Endothelial cell of umbilical vein (primary cell): Measurements from ENCODE around the gene DGKD. TPM values are rescaled to one million over a fixed set of nuclear protein-coding genes. Genes with fewer than 3 reads are reported as not detected.

Experiments
- BruUV-seq: library from RNA; stranded (reverse); fragments of 400-500 nt; replicated peaks from 2 replicates; lab custom pipeline; 2021; lab: Mats Ljungman, UMichigan
- CTCF ChIA-PET: fragments of 300-600, 350-600 bp; sonication (Branson Sonifier 250); formaldehyde crosslinking; loops from one replicate; lab custom pipeline; 2021; ENCODE audit warnings: antibody characterized with exemption, inconsistent platforms; lab: Charles Lee
- POLR2A ChIA-PET: fragments of 300-600, 350-600 bp; sonication (Branson Sonifier 250); formaldehyde crosslinking; loops from one replicate; lab custom pipeline; 2021; ENCODE audit warnings: antibody characterized with exemption, inconsistent platforms; lab: Charles Lee
- DNase-seq: peaks from one replicate; pipeline ENCODE4 v3.0.0-alpha.2; 2011; ENCODE audit warnings: low read depth, low spot score
- FAIRE-seq: peaks from 2 replicates; lab custom pipeline; 2011; peaks lifted over from hg19 to GRCh38; lab: Jason Lieb, UNC
- H2AFZ ChIP-seq: 2 replicates; pipeline ENCODE4 v1.6.0; 2012; ENCODE audit warnings: low read depth, low read length, control low read depth, inconsistent platforms
- H3K27ac ChIP-seq: 2 replicates; pipeline ENCODE4 v1.5.1; 2011; ENCODE audit warnings: low read depth, mild to moderate bottlenecking, control low read depth, low read length, moderate library complexity; ENCODE audit not compliant: insufficient read depth
- H3K27me3 ChIP-seq, 2 experiments: 2 replicates each; pipeline versions ENCODE4 v1.6.0 to v1.6.1; 2011; ENCODE audit warnings: low read length in 2 of 2, mixed read lengths in 1 of 2; ENCODE audit not compliant: control insufficient read depth in 2 of 2, insufficient read depth in 2 of 2
- H3K36me3 ChIP-seq, 2 experiments: 2 replicates in 1 of 2; 3 replicates in 1 of 2; pipeline ENCODE4 v1.5.1; 2011; ENCODE audit warnings: low read length in 2 of 2, mild to moderate bottlenecking in 1 of 2, moderate library complexity in 1 of 2; ENCODE audit not compliant: control insufficient read depth in 2 of 2, insufficient read depth in 2 of 2; ENCODE audit errors: extremely low read depth in 1 of 2
- H3K4me1 ChIP-seq: 3 replicates; pipeline ENCODE4 v1.5.1; 2011; ENCODE audit warnings: mild to moderate bottlenecking, low read length; ENCODE audit not compliant: control insufficient read depth, insufficient read depth; ENCODE audit errors: extremely low read depth
- H3K4me2 ChIP-seq: 2 replicates; pipeline ENCODE4 v1.6.1; 2011; ENCODE audit warnings: low read length, control low read depth, mixed read lengths; ENCODE audit not compliant: insufficient read depth
- H3K4me3 ChIP-seq, 3 experiments: fragments of 200-600 bp in 1 of 3; sonication (generic), shearing (Covaris generic) in 1 of 3; replicated peaks in 1 of 3; 2 replicates each; pipeline ENCODE4 v1.5.1; 2011 to 2016; ENCODE audit warnings: control low read depth in 3 of 3, low read length in 3 of 3, mild to moderate bottlenecking in 2 of 3, inconsistent platforms in 1 of 3, low read depth in 1 of 3, moderate library complexity in 1 of 3; ENCODE audit not compliant: insufficient read depth in 1 of 3
- H3K79me2 ChIP-seq: 2 replicates; pipeline ENCODE4 v1.6.0; 2012; ENCODE audit warnings: low read length, inconsistent platforms; ENCODE audit not compliant: control insufficient read depth, insufficient read depth
- H3K9ac ChIP-seq: replicated peaks from 2 replicates; pipeline ENCODE3; 2011; ENCODE audit warnings: low read length, control low read depth; ENCODE audit not compliant: insufficient read depth; ENCODE audit errors: extremely low read depth
- H3K9me1 ChIP-seq: replicated peaks from 3 replicates; pipeline ENCODE4 v1.6.0; 2011; ENCODE audit warnings: mild to moderate bottlenecking, low read length; ENCODE audit not compliant: control insufficient read depth, insufficient read depth; ENCODE audit errors: extremely low read depth
- H3K9me3 ChIP-seq: replicated peaks from 2 replicates; pipeline ENCODE4 v1.5.1; 2012; ENCODE audit warnings: low read length, inconsistent platforms; ENCODE audit not compliant: control insufficient read depth, insufficient read depth
- H4K20me1 ChIP-seq: replicated peaks from 2 replicates; pipeline ENCODE3; 2011; ENCODE audit warnings: mild to moderate bottlenecking, low read length; ENCODE audit not compliant: control insufficient read depth, insufficient read depth; ENCODE audit errors: extremely low read depth
- EZH2 ChIP-seq: IDR thresholded peaks from 2 replicates; pipeline ENCODE4 v1.6.1; 2012; ENCODE audit warnings: borderline replicate concordance, low read depth, mild to moderate bottlenecking, moderate library complexity, low read length, inconsistent platforms; ENCODE audit not compliant: severe bottlenecking
- FOS ChIP-seq: IDR thresholded peaks from 2 replicates; pipeline ENCODE4 v1.6.1; 2011; ENCODE audit warnings: mild to moderate bottlenecking, low read length, moderate library complexity, borderline replicate concordance; ENCODE audit not compliant: insufficient read depth
- GATA2 ChIP-seq: IDR thresholded peaks from 2 replicates; pipeline ENCODE4 v1.7.0; 2011; ENCODE audit warnings: low read depth, mild to moderate bottlenecking, moderate library complexity, mixed read lengths, low read length; ENCODE audit not compliant: insufficient read length, insufficient read depth
- JUN ChIP-seq: IDR thresholded peaks from 2 replicates; pipeline ENCODE4 v1.6.1; 2011; ENCODE audit warnings: borderline replicate concordance, low read depth; ENCODE audit not compliant: insufficient read length, insufficient read depth
- MYC ChIP-seq: IDR thresholded peaks from one replicate; pipeline ENCODE4 v1.6.1; 2011; ENCODE audit warnings: mild to moderate bottlenecking, low read depth, low read length
- POLR2A ChIP-seq: IDR thresholded peaks from 2 replicates; pipeline ENCODE4 v1.6.1; 2012; ENCODE audit warnings: low read depth, mild to moderate bottlenecking, control low read depth, low read length
- POLR2AphosphoS5 ChIP-seq: IDR thresholded peaks from 2 replicates; pipeline ENCODE4 v1.6.1; 2012; ENCODE audit warnings: low read depth, mild to moderate bottlenecking, control low read depth, low read length, moderate library complexity; ENCODE audit not compliant: insufficient read depth
- dilution Hi-C: fragments of 300-500 bp; cut with MboI; formaldehyde crosslinking; loops from one replicate; pipeline ENCODE4 v1.15.0; 2019; ENCODE audit warnings: low sequenced_read_pairs; ENCODE audit not compliant: extremely low pct_ligation_motif_present
- intact Hi-C: fragments of 100-400 bp; cut with micrococcal nuclease; formaldehyde crosslinking; loops from one replicate; pipeline ENCODE4 v1.10.0; 2022
- polyA plus RNA-seq, 4 experiments: library from polyadenylated mRNA; depleted of rRNA in 3 of 4; stranded (reverse) in 3 of 4; unstranded in 1 of 4; fragments of >200 nt; gene quantifications; 2 replicates each; pipeline versions ENCODE4 v1.2.1 to v1.2.3, GENCODE V29; 2011 to 2012; ENCODE audit warnings: missing spikeins in 1 of 4
- total RNA-seq: library from RNA; stranded (reverse); gene quantifications from 2 replicates; pipeline ENCODE4 v1.2.3, GENCODE V29; 2021
- TF ChIP-seq, protein P1 (sequence below): IDR thresholded peaks from 2 replicates; pipeline ENCODE4 v1.6.1; 2011; ENCODE audit not compliant: insufficient read depth, insufficient read length
- TF ChIP-seq, protein P2 (sequence below), 2 donors: IDR thresholded peaks; 1 replicate in 1 of 2; 2 replicates in 1 of 2; pipeline ENCODE4 v1.5.1; 2011; ENCODE audit warnings: low read length in 2 of 2, mild to moderate bottlenecking in 2 of 2, moderate library complexity in 2 of 2, control low read depth in 1 of 2, inconsistent platforms in 1 of 2, low read depth in 1 of 2; ENCODE audit not compliant: insufficient read depth in 1 of 2; ENCODE audit errors: extremely low read depth in 1 of 2

Gene DGKD
- total and polyA plus RNA-seq, 2 donors (not counting 3 experiments of a cell fraction or from before 2014, with no cell fraction given), result 10.8 to 36.6 TPM

DNA sequence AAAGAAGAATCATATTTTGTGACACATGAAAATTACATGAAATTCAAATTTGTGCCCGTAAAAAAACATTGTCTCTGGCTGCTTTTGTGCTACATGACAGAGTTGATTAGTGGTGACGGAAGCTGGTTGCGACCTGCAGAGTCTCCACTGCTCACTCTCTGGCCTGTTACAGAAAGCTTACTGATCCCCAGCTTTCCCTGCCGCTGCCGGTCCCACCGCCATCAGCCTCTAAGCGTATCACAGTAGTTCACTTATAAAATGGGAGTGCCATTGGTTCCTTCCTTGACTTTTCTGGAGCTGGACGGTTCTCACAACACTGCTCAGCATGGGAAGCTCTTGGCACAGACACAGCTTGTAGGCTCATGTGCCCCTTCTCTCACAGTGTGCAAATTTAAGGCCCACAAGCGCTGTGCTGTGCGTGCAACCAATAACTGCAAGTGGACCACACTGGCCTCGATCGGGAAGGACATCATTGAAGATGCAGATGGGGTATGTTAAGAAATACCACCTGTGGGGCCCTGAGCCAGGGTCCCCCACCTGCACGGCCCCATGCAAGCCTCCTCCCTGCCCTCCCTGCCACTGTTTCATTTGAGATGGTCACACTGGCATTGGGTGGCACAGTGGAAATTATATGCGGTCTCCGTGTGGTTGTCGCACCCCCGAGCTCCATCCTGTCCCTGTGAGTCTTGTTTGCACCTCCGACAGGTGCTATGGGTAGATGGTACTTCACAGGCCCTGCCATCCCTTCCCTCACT, 81.3 kb downstream of the DGKD start:
- dilution Hi-C loops (no loop called here), intact Hi-C loops (no loop called here)
- H3K9ac ChIP-seq, result no peak overlapping the region
- H3K4me3 ChIP-seq, result no peak overlapping the region
- no peaks in the 10 kb centered on the region for H3K9me3 ChIP-seq
- ChIA-PET POLR2A (no interaction called here), CTCF (interaction anchor here (1.2 to 2.5 kb wide), 2 partner anchors 8 to 13 kb away, joined by 9 to 11 read pairs; no protein-coding TSS in a partner anchor)
- peaks cover 0 to 12% of the 10 kb centered on the region in 2 experiments for H3K36me3 ChIP-seq
- DNase-seq, result no peak
- no peak overlapping the region for H2AFZ ChIP-seq
- H3K9me1 ChIP-seq, result no peaks in the 10 kb centered on the region
- no peaks in the 10 kb centered on the region for H3K79me2 ChIP-seq
- H3K4me1 ChIP-seq, result peaks cover 1% of the 10 kb centered on the region
- H3K27ac ChIP-seq, result no peak overlapping the region
- no peak overlapping the region for H3K4me2 ChIP-seq
- TF ChIP-seq POLR2AphosphoS5 (no peak), FOS (no peak), JUN (no peak), MYC (no peak), GATA2 (no peak)
- TF ChIP-seq, protein P1, sequence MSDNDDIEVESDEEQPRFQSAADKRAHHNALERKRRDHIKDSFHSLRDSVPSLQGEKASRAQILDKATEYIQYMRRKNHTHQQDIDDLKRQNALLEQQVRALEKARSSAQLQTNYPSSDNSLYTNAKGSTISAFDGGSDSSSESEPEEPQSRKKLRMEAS, result no peak
- BruUV-seq, result no TSS peak
- FAIRE-seq, result no peak
- H4K20me1 ChIP-seq, result no peaks in the 10 kb centered on the region
- no peaks in the 10 kb centered on the region for H3K27me3 ChIP-seq

DNA sequence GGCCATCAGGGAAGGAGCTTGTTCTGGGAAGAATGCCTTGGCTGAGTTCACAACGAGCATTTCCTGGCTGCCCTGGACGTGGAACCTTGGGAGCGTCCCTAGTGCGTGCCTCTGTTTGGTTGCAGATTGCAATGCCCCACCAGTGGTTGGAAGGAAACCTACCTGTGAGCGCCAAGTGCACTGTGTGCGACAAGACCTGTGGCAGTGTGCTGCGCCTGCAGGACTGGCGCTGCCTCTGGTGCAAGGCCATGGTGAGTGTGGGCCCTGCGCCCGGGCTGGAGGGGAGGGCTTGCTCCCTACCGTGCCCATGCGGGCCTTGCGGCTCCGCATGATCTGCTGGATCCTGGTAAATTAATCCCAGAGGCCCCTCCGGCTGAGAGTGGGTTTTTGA, 81.9 kb downstream of the DGKD start:
- H4K20me1 ChIP-seq, result no peaks in the 10 kb centered on the region
- no peaks in the 10 kb centered on the region for H3K9me3 ChIP-seq
- H3K4me1 ChIP-seq, result no peaks in the 10 kb centered on the region
- no peak overlapping the region for H2AFZ ChIP-seq
- TF ChIP-seq MYC (no peak), JUN (no peak), FOS (no peak), GATA2 (no peak), EZH2 (no peak), POLR2A (no peak), POLR2AphosphoS5 (no peak)
- TF ChIP-seq, protein P2, sequence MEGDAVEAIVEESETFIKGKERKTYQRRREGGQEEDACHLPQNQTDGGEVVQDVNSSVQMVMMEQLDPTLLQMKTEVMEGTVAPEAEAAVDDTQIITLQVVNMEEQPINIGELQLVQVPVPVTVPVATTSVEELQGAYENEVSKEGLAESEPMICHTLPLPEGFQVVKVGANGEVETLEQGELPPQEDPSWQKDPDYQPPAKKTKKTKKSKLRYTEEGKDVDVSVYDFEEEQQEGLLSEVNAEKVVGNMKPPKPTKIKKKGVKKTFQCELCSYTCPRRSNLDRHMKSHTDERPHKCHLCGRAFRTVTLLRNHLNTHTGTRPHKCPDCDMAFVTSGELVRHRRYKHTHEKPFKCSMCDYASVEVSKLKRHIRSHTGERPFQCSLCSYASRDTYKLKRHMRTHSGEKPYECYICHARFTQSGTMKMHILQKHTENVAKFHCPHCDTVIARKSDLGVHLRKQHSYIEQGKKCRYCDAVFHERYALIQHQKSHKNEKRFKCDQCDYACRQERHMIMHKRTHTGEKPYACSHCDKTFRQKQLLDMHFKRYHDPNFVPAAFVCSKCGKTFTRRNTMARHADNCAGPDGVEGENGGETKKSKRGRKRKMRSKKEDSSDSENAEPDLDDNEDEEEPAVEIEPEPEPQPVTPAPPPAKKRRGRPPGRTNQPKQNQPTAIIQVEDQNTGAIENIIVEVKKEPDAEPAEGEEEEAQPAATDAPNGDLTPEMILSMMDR (IDR thresholded peaks at IDR 0.05; ENCODE audit: extremely low read depth in 1 of 2, insufficient read depth in 1 of 2, low read depth in 1 of 2, low read length in 2 of 2), result no peak
- TF ChIP-seq, protein P1, result no peak
- H3K4me3 ChIP-seq, result no peak overlapping the region
- H3K79me2 ChIP-seq, result no peaks in the 10 kb centered on the region
- no peak overlapping the region for H3K27ac ChIP-seq
- H3K27me3 ChIP-seq, result no peaks in the 10 kb centered on the region
- POLR2A ChIA-PET, result no interaction called here
- intact Hi-C loops (no loop called here), dilution Hi-C loops (no loop called here)
- FAIRE-seq, result no peak
- no peaks in the 10 kb centered on the region for H3K9me1 ChIP-seq
- no TSS peak for BruUV-seq
- CTCF ChIA-PET, result interaction anchor here (1.2 to 2.5 kb wide), 2 partner anchors 7 to 12 kb away, joined by 9 to 11 read pairs; no protein-coding TSS in a partner anchor
- DNase-seq, result no peak
- H3K36me3 ChIP-seq, result peaks cover 0 to 12% of the 10 kb centered on the region in 2 experiments
- H3K9ac ChIP-seq, result no peak overlapping the region
- no peak overlapping the region for H3K4me2 ChIP-seq
